Fibroblast of skin of right biceps (primary cell): ENCODE results near the gene SMYD3.
A peak's percentile ranks its signal among the peaks of the same experiment; 100 is the strongest.

Source experiments
- DNase-seq: peaks from one replicate; pipeline ENCODE4 v3.0.0-alpha.2; 2013

The SMYD3 gene

DNA sequence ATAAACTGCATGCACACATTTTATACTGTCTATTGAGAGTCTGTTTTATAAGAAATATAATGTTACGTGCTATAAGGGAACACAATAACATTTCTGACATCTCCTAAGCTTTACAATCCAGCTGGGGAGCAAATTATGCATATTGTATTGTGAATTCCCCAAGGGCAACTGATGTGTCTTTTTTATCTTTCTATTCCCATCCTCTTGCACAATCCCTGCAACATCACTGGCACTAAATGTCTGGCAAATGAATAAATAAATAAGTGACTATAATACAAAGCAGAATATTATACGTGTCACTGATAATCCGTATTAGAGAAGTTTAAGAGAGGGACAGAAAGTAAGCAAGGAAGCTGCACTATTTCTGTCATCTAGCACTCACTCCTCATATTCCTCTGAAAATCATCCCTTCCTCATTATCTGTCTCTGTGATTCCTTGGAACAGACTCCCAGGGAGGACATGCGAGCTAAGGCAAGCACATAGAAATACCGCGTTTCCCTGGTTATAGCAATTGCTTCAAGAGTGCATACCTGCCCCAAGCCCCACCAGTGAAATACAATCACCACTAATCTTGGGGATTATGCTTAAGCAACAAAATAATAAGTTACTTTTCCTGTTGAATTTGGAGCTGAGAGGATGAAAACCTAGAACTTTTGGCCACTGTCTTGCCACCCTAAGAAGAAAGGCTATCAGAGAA, 205.4 kb downstream of the SMYD3 start:
- no peak for DNase-seq

GRCh38 chr1:246300626-246301549, 206.2 kb downstream of the SMYD3 start:
- no peak for DNase-seq

DNA sequence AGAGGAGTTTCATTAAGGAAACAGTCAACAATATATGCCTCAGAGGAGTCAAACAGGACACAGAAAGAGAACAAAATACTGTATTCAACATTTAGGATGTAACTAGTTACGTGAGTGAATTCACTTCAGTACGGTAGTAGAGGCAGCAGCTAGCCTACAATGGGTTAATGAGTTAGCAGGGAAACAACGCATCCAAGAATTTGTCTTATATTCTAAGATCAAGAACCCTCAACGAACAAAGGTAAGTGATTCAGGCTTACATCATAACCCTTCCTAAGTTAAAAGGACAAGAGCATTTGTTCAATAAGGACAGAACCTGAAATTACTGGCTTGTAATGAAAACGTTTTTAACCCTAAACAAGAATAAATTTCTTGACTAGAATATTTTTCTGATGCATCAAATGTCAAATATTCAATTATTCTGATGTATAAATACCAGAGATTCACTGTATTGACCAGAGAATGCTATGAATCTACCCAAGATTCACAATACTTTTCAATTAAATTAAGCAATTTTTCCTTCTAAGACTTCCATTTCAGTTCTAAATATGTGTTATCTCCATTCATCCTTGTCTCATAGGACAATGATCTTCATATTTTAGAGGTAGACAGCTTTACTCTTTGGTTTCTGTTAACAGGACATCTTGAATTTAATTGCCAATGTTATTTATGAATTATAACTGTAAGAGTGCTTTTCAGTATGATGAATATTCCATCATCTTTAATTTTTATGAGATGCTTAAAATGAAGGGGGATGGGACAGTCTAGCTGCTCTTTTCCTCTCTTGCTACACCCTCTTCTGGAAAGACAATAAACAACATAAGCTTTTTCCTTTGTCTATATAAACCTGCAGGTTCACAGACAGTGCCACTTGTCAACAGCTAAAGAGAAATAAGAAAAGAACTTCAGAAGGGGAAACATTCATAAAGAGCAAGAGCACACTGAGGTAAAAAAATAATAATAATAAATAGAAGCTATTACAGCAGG, 209.5 kb downstream of the SMYD3 start:
- DNase-seq = no peak

DNA sequence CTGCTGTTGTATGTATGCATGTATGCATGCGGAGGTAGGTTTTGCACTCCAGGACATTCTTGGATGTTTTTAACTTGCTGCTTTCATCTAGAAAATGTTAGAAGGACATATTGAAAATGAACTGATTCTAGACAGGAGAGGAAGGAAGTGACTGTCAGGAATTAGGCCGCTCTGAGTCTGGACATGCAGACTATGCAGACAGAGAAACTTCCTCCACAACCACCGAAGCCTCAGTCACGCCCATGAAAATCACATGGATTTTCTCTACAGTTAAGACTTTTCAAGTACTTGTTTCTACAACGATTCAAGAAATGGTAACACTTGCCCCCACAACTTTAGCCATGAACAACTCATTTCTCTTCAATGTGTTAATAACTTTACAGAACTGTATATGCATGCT, 211.1 kb downstream of the SMYD3 start:
- no peak for DNase-seq

DNA sequence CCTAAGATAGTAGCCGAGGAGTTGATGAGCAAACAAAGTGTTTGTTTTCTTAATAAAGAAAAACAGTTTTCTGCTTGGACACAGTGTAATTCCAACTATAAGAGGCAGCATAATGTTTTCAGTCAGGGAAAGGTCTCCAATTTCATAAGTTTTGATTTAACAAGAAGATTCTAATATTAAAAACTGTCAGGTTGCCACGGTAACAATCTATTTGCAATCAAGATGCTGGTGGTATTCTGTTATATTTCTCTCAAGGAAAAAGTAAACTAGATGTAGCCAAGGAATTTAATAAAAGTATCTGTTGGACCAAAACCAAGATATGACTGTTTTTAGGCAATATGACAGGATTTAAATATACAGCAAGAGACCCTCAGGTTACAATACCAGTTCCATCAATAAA, 211.7 kb downstream of the SMYD3 start:
- DNase-seq = no peak

GRCh38 chr1:246294263-246294662, 212.8 kb downstream of the SMYD3 start:
- DNase-seq = no peak

DNA sequence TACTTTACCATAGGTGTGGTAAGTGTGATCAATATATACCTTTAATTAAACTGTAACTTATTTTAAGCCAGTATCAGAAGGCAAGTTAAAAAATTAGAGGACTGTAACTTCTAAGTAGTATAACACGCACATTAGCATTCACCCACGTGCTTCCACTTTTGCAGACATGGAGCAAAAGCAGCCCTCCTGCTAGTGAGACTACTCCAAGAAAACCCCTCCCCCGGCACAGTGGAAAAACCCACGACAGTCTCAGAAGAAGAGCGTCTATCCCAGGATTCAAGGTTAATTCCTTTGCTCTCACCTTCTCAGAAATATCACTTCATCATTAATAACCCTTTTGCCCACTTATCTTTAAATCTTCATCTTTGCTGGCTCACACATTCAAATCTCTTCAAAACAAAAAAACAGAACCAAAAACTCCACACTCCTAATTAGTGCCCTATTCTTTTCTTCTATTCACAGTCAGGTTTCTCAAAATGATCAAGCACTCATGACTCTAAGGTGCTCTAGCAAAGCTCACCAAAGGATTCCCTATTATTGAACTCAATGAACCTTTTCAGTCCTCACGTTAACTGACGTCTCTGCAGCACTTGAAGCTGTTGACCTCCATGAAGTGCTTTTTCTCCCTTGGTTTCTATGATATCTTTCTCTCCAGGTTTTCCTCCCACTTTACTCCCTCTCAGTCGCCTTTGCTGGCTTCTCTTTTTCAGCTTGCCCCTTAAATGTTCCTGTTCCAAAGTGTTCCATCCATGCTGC, 213.5 kb downstream of the SMYD3 start:
- DNase-seq = no peak

DNA sequence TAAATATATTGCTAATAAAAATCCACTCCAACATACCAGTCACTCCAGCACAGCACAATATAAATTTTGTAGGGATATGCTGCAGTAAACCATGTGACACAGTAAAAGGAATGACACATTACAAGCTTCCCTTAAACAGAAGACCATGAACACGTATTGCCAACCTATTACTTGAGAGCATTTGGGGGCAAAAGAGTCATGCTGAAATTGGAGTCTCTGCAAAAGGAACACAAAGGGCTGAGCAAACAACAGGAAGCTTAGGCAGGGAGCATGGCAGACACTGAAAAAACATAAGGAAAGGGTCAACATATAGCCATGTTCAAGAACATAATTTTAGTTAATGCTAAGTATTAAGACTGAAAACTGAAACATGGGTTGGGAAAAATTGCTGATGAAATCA, 214.5 kb downstream of the SMYD3 start:
- no peak for DNase-seq

GRCh38 chr1:246291127-246291526, 216.0 kb downstream of the SMYD3 start:
- DNase-seq = no peak

DNA sequence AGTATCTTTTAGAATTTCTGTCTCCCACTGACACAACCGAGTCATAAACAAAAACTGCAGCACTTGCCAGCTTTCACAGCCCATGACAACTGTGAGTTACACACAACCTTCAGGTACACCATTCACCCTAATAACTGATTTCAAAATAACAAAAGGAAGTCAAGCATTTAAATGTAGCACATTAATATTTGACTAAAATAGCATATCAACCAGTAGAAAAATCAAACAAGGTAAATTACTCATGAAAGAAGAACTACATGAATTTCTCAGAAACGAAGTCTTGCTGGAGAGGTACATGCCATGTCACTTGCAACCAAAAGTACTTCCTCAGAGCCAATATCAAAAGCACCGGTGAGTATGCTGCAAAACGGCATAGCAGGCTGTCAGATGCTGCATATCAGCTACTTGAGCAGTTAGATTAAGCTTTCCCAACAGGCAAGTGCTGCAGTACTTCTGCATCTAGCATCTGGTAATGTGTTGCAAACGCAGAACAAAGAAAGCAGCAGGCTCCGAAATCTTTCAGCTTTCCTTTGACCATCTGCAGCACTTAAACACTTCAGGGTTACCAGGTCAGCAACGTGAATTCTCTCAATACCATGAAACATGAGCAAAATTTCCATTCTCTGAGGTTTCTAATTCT, 223.2 kb downstream of the SMYD3 start:
- DNase-seq = no peak

DNA sequence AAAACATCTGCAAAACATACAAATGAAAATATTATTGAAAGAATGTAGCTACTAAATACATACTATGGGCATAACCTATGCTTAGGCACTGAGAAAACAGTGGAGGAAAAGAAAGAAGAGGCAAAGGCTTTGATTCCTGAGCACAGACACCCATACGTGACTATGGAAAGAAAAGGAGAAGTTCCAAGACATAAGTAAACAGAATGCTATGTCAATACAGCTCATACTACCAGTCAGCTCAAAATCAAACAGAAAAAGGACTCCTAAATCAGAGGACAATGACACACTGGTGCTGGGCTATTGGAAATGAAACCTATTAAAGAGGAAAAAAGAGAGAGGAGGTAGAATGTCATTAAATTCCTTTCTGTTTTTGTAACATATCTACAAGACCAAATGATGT, 225.4 kb downstream of the SMYD3 start:
- no peak for DNase-seq

DNA sequence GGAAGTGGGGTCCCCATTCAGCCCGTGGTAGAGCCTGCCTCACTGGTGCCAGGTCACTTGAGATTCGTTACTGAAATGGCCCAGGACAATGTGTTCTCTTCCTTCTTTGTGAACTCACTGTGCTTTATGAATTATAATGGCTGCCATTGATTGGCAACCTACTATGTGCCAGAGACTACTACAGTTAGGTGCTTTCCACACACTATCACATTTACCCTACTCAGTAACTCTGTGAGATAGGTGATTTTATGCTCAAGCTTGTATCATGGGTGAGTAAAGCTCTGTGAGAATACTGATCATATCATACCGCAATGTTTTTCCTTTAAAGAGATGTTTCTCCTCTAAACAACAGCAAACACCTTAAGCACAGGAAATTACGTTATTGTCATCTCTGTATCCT, 225.9 kb downstream of the SMYD3 start:
- DNase-seq = no peak

DNA sequence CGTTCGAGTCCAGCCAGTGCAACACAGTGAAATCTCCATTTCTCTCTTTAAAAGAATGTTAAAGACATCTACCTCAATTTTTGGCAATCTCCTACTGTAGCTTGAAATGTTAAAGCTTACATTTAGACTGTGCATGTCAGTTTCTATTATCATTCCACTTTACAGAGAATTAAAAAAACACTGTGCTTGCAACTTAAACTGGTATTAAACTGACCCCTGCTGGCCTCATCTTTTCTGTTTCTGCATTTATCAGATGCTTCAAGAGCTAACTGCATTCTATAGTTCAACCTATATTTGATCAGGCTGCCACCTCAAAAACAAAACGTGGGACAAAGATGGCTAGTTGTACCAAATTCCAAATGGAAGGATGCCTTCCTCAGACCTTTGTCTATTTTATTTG, 226.5 kb downstream of the SMYD3 start:
- DNase-seq = peak; percentile 41

- DNase-seq = no peak
Measured at GRCh38 chr1:246279402-246279801, 227.7 kb downstream of the SMYD3 start.

GRCh38 chr1:246278371-246278770, 228.7 kb downstream of the SMYD3 start:
- peak; percentile 19 for DNase-seq

DNA sequence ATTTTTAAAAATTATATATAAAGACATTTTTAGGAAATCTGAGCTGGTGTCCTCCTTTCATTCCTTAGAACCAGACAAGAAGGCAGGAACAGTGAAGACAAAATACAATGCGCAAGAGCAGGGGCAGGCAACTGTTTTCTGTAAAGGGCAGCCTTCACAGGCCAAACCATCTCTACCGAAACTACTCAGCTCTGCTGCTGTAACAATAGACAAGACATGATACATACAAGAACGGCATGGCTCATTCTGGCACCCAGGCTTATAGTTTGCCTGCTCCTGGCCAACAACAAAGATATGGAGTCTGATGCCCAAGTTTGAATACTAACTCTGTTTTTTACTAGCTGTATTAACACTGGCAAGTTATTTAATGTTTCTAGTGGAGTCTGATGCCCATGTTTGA, 232.0 kb downstream of the SMYD3 start:
- DNase-seq = no peak

- no peak for DNase-seq
Measured at GRCh38 chr1:246274186-246274585, 232.9 kb downstream of the SMYD3 start.

GRCh38 chr1:246271516-246271915, 235.6 kb downstream of the SMYD3 start:
- peak; percentile 10 for DNase-seq

GRCh38 chr1:246270236-246270635, 236.8 kb downstream of the SMYD3 start:
- DNase-seq = no peak

DNA sequence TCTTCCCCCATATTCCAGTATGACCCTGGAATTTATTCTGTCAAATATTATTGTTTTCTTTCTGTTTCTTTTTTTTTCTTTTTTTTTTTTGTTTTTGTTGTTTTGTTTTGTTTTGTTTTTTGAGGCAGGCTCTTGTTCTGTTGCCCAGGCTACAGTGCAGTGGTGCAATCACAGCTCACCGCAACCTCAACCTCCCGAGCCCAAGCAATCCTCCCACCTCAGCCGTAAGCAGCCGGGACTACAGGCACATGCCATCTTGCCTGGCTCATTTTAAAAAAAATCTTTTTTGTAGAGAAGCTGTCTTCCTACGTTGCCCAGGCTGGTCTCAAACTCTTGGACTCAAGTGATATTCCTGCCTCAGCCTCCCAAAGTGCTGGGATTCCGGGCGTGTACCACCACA, 237.6 kb downstream of the SMYD3 start:
- DNase-seq = no peak

DNA sequence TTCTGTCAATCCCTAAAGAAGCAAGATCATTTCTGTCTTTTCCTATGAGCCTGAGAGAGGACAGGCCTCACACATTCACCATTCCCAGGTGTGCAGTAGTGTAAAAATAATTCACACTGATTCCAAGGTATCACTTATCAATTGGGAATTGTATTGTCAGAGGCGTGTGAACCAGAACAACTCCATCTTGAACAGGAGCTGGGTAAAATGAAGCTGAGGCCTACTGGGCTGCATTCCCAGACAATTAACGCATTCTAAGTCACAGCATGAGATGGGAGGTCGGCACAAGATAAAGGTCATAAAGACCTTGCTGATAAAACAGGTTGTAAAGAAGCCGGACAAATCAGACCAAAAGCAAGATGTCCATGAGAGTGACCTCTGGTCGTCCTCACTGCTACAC, 239.2 kb downstream of the SMYD3 start:
- no peak for DNase-seq

DNA sequence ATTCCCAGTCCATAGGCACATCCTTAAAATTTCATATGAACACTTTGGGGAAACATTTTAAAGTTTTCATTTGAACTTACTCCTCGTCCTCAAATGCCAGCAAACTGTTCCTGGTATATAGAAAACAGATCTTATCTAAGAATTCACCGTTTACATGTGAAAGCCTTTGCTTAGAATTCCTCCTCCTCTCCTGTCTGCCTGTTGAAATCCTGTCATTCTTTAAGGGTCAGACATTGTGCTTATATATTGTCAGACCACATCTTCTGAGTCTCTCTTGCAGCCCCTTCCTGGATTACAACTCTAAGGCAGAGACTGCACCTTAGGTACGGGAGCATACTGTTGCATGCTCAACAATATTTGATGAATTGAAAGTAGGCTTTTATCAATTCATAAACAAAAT, 239.7 kb downstream of the SMYD3 start:
- DNase-seq = no peak
